ENCODE results near the gene RAD51B. TPM values are rescaled to one million over a fixed set of nuclear protein-coding genes. Genes with fewer than 3 reads are reported as not detected.

The RAD51B gene
- total RNA-seq, 1 experiment from 2014 or later, result 13.3 TPM

GRCh38 chr14:68508581-68508980 is 689.0 kb downstream of the RAD51B start:
- no peak for DNase-seq
- Histone ChIP-seq H3K36me3 (no peaks in the 10 kb centered on the region), H3K27me3 (no peaks in the 10 kb centered on the region), H3K27ac (no peak overlapping the region), H3K4me3 (no peak overlapping the region), H3K9me3 (replicated peaks) (no peaks in the 10 kb centered on the region), H3K4me1 (peaks cover 28% of the 10 kb centered on the region)

DNA sequence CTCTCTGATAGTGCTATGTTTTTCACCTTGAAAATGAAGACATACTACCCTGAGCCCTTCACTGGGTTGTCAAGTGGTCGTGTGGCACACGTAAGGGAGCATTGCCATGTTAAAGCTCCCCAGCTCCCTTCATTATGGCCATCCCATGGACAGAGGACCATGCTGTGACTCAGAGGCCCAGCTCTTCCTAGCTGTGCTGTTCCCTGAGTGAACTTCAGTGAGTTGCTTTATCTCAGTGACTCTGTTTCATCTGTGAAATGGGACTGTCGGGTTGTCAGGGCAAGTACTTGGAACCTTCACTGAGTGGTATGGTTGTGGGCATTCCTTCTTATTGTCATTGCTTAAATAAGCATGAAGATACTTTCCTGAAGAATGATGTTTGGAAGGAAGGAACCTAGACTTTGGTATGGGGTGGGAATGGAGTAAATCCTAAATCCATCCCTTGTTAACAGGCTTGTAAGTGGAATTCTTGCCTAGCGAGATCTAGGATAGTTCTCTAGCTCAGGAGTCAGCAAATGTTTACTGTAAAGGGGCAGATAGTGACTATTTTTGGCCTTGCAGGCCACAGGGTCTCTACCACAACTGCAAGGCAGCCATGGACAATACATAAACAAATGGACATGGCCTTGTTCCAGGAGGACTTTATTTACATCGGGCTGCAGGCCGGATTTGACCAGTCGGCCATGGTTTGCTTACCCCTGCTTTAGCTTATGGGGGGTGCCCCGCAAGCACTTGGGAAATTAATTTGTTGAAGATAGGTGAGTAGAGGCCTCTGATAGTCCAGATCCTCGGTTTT is 689.8 kb downstream of the RAD51B start:
- Histone ChIP-seq H3K36me3 (no peaks in the 10 kb centered on the region), H3K27me3 (no peaks in the 10 kb centered on the region), H3K27ac (no peak overlapping the region; the same call in 1 of the 2 replicates), H3K4me1 (peaks cover 31% of the 10 kb centered on the region), H3K4me3 (no peak overlapping the region), H3K9me3 (replicated peaks) (no peaks in the 10 kb centered on the region)
- DNase-seq, result peak in 1 of 2 experiments; percentile 26

DNA sequence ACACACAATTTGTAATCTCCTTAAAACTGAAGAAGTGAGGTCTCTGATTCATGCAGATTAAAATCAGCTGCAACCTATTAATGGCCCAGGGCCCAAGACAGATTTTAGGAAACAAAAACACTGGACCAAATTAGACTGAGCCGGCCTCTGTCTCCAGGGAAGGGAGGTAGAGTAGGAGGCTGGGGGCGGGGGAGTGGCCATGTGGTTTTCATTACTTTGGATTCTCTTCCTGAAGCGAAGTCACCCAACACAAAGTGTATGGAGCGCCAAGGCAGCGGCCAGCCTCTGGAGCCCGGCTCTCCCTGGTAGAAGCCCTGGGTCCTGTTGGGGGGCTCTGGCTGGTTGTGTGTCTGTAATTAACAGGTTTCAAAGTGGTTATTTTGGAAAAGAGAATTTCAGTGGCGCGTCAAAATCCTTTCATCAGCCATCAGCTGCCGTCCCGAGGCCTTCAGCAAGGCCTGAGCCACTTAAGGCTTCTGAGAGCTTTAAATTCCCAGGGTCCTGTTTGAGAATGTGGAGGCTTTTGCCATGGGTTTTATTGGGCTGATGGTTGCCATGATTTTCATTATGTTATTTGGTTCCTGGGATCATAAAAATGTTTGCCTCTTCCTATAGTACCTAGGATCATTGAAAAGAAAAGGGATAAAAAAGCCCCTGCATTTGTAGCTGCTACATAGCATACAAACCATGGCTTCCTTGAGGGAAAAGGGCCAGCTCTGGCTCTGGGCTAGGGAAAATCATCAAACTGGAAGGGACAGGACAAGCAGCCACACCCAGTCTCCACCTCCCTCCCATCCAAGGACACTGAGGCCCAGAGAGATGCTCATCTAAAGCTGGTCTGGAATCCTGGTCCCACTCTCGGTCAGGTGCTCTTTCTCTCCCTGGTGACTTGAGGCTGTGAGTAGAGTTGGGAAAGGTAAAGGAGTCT is 690.9 kb downstream of the RAD51B start:
- Histone ChIP-seq H3K36me3 (no peaks in the 10 kb centered on the region), H3K27me3 (no peaks in the 10 kb centered on the region), H3K4me1 (peaks cover 34% of the 10 kb centered on the region), H3K9me3 (replicated peaks) (no peaks in the 10 kb centered on the region), H3K4me3 (no peak overlapping the region), H3K27ac (peak overlapping the region; percentile 19; the same call in 1 of the 2 replicates)
- peak in 1 of 2 experiments; percentile 39 for DNase-seq

DNA sequence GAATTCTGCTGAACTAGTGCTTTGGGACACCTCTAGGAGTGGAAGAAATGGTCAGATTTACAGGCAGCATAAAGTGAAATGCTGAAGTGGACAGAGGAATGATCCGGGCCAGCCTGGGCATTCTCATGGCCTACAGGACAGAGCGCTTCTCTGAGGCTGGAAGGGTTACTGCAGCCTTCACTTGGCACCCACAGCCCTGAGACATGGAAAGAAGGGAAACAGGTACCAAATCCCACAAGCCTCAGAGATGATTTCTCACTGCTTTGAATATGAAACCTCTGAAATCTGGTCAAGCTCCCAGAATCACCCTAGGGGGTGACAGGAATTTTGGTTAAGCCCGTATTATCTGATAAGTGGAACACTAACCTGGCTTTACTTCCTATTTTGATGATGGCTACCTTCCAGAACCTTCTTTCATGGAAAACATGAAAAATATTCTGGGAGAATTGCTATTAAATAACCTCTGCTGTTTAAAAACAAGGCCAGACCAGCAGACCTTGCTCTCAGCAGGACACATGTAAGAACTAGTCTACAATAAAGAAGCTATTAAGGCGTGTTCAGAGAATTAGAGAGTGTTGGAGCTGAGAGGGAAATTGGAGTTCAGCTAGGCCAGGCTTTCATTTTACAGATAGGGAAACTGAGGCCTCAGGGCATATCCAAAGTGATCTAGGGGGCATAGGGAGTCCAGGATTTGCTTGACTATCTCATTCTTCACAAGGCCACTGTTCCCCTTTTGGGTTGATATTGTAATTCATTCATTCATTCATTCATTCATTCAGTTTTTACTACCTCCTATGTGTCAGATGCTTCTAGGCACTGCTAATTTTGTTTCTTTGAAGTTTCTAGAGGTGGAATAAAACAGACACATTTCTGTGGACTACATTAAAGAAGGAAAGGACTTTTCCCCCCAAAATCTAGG is 691.8 kb downstream of the RAD51B start:
- H3K4me1 ChIP-seq, result peaks cover 32% of the 10 kb centered on the region
- no peak overlapping the region for H3K27ac ChIP-seq
- no peak overlapping the region for H3K4me3 ChIP-seq
- DNase-seq, result no peak
- no peaks in the 10 kb centered on the region for H3K27me3 ChIP-seq
- H3K9me3 ChIP-seq (replicated peaks), result no peaks in the 10 kb centered on the region
- no peaks in the 10 kb centered on the region for H3K36me3 ChIP-seq

DNA sequence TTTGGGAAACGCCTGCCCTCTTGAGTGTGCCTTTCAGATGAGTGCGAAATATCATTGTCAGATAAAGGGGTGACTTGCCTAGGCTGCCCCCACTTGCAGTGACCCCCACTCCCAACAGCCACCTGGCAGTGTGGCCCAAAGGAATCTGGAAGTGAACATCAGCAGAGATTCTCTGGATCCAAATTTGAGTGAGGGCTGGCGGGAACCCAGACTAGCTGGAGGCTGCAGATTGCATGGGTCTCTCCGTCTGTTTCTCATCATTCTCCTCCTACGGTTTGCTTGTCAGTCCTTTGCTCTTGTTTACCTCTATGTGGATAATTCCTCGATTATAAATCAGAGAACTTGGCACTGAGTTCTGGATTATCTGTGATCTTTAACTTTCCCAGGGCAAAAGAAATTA is 692.5 kb downstream of the RAD51B start:
- no peaks in the 10 kb centered on the region for H3K27me3 ChIP-seq
- no peaks in the 10 kb centered on the region for H3K9me3 ChIP-seq (replicated peaks)
- no peak overlapping the region for H3K27ac ChIP-seq
- H3K36me3 ChIP-seq, result no peaks in the 10 kb centered on the region
- no peak for DNase-seq
- H3K4me3 ChIP-seq, result no peak overlapping the region
- H3K4me1 ChIP-seq, result peaks cover 33% of the 10 kb centered on the region

DNA sequence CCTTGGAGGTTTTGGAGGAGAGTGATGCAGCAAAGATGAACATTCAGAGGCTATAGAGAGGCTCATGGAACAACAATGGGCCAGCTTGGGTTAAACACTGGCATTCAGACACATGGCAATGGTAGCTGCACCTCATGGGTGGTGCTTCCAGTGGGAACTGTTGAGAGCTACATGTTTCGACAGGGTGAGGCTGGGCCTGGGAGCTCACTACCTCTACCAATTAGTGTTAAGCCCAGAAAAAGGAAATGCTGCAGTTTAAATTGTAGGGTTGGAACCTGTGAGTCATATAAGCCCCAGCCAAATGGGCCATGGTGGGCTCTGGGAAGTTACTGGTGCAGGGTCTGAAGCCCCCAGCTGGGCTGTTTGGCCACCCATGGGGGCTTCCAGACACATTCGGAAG is 693.6 kb downstream of the RAD51B start:
- no peaks in the 10 kb centered on the region for H3K9me3 ChIP-seq (replicated peaks)
- H3K27ac ChIP-seq, result no peak overlapping the region
- H3K36me3 ChIP-seq, result no peaks in the 10 kb centered on the region
- H3K4me3 ChIP-seq, result no peak overlapping the region
- no peak for DNase-seq
- peaks cover 44% of the 10 kb centered on the region for H3K4me1 ChIP-seq
- no peaks in the 10 kb centered on the region for H3K27me3 ChIP-seq

DNA sequence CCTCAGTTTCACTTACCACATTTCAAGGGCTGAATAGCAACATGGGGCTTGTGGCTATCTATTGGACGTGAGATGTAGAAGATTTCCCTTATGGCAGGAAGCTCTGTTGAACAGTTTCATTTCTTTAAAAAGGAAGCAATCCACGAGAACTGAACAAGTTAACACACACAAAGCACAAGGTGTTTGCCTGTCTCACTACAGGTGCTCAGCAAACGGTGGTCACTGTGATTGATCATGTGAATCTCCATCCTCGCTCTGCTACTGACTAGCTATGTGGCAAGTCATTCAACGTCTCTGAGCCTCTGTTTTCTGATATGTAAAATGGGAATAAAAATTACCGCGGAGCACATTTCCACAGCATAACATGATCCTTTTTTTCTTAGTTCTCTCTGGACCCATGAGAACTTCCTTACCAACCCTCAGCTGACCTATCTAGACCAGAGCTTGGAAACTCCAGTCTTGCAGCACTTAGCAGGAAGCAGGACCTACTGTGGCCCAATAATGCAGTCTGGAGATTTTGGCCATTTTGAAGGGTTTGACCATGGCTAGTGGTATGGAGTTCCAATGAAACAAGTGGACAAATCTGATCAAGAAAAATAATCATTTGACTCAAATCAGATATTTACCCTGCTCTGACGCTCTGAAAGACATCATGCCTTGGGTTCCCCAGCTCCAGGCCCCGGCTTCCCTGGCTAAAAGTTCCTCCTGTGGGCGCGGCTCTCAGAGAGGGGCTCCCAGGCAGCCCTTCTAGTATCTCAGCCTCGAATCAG is 694.4 kb downstream of the RAD51B start:
- H3K4me1 ChIP-seq, result peaks cover 49% of the 10 kb centered on the region

GRCh38 chr14:68514608-68515194 is 695.1 kb downstream of the RAD51B start:
- peaks cover 49% of the 10 kb centered on the region for H3K4me1 ChIP-seq
- H3K27ac ChIP-seq, result no peak overlapping the region
- H3K4me3 ChIP-seq, result no peak overlapping the region
- H3K36me3 ChIP-seq, result no peaks in the 10 kb centered on the region
- no peaks in the 10 kb centered on the region for H3K27me3 ChIP-seq
- peak in 1 of 2 experiments; percentile 33 for DNase-seq
- H3K9me3 ChIP-seq (replicated peaks), result no peaks in the 10 kb centered on the region

More for the DNA sequence above, 694.4 kb downstream of the RAD51B start:
- no peak overlapping the region for H3K4me3 ChIP-seq
- H3K9me3 ChIP-seq (replicated peaks), result no peaks in the 10 kb centered on the region
- no peaks in the 10 kb centered on the region for H3K36me3 ChIP-seq
- no peaks in the 10 kb centered on the region for H3K27me3 ChIP-seq
- no peak for DNase-seq
- no peak overlapping the region for H3K27ac ChIP-seq

GRCh38 chr14:68516342-68516741 is 696.8 kb downstream of the RAD51B start:
- H3K4me1 ChIP-seq, result peaks cover 53% of the 10 kb centered on the region
- no peaks in the 10 kb centered on the region for H3K36me3 ChIP-seq
- H3K4me3 ChIP-seq, result no peak overlapping the region
- no peak overlapping the region for H3K27ac ChIP-seq
- no peaks in the 10 kb centered on the region for H3K27me3 ChIP-seq
- DNase-seq, result no peak
- no peaks in the 10 kb centered on the region for H3K9me3 ChIP-seq (replicated peaks)

- no peaks in the 10 kb centered on the region for H3K27me3 ChIP-seq
These were observed 698.6 kb downstream of the RAD51B start for GRCh38 chr14:68518166-68518565.

DNA sequence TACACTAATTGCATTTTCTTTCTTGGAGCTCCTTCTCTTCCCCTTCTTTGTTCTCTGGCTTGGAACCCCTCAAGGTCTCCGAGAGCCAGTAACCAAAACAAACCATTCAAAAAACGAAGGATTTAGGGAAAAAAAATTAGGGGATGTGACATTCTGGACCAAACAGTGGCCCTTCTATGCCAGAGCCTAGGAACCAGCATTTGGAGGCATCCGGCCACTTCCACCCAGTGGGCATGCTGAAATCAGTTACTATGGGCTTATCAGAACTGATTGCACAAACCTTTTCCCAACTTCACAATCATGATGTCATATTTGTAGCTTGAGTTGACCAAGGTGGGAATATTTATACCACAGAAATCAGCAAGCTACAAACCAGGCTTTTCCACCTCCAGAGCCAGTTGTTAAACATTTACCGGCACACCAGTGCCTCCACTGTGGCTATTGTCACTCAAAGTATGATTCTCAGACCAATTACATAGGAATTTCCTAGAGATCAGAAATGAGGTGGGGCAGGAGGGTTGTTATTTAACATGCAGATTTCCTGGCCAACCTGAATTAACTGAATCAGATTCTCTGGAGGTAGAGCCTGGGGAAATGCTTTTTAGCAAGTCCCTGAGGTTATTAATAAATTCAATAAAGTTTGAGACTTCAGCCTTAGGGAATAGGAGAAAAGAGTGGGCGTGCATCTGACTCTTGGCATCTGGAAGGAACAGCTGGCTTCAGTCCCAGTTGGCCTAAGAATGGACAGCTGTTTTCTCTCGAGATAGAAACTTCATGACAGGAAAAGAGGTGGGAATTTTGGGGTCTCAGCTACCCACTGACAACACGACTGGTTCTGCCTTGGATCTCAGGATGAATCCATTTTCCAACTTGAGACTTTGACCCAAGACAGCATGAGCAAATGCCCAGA is 699.4 kb downstream of the RAD51B start:
- peak overlapping the region; percentile 92 for H3K27ac ChIP-seq
- peak; percentile 78 to 91 for DNase-seq

More at GRCh38 chr14:68518166-68518565, 698.6 kb downstream of the RAD51B start:
- H3K36me3 ChIP-seq, result no peaks in the 10 kb centered on the region
- H3K9me3 ChIP-seq (replicated peaks), result no peaks in the 10 kb centered on the region
- no peak overlapping the region for H3K4me3 ChIP-seq
- peak overlapping the region; percentile 92 for H3K27ac ChIP-seq
- peaks cover 71% of the 10 kb centered on the region for H3K4me1 ChIP-seq
- peak; percentile 75 to 92 for DNase-seq

GRCh38 chr14:68519671-68520187 is 700.1 kb downstream of the RAD51B start:
- H3K4me3 ChIP-seq, result no peak overlapping the region
- peak overlapping the region; percentile 92 for H3K27ac ChIP-seq
- no peaks in the 10 kb centered on the region for H3K27me3 ChIP-seq
- no peak for DNase-seq
- H3K4me1 ChIP-seq, result peaks cover 78% of the 10 kb centered on the region
- H3K36me3 ChIP-seq, result no peaks in the 10 kb centered on the region
- no peaks in the 10 kb centered on the region for H3K9me3 ChIP-seq (replicated peaks)

More for the DNA sequence above, 699.4 kb downstream of the RAD51B start:
- no peaks in the 10 kb centered on the region for H3K9me3 ChIP-seq (replicated peaks)
- no peak overlapping the region for H3K4me3 ChIP-seq
- no peaks in the 10 kb centered on the region for H3K36me3 ChIP-seq
- no peaks in the 10 kb centered on the region for H3K27me3 ChIP-seq
- H3K4me1 ChIP-seq, result peaks cover 80% of the 10 kb centered on the region

Data from SJCRH30 (cell line).